Measurements from ENCODE around the gene MARS1. TPM values are rescaled to one million over a fixed set of nuclear protein-coding genes. Genes with fewer than 3 reads are reported as not detected.
"Not testable (repeated sequence)": the region's sequence is repeated elsewhere in the genome, so short reads cannot be mapped to it uniquely, and the experiment has no call there.

Gene MARS1
- total and polyA plus RNA-seq, 2 donors from 2014 or later, result 62.8 to 158 TPM

GRCh38 chr12:57511588-57512325, 23.9 kb downstream of the MARS1 start:
- no peak for DNase-seq
- FAIRE-seq, result no peak
- Histone ChIP-seq H3K9ac (ENCODE audit: low read length in 3 of 3) (no peak overlapping the region), H3K4me1 (ENCODE audit: control insufficient read depth in 2 of 3, insufficient read depth in 2 of 3, low read depth in 1 of 3, low read length in 3 of 3) (no peaks in the 10 kb centered on the region), H3K36me3 (ENCODE audit: control insufficient read depth in 2 of 3, insufficient read depth in 3 of 3, low read length in 3 of 3) (peaks cover 14 to 47% (median 38%) of the 10 kb centered on the region in 3 donors), H3K27ac (ENCODE audit: low read depth in 2 of 2, low read length in 2 of 2) (no peak overlapping the region), H3K4me3 (ENCODE audit: low read length in 3 of 3) (no peak overlapping the region), H3K27me3 (ENCODE audit: control insufficient read depth, insufficient read depth, low read length) (no peaks in the 10 kb centered on the region), H3K9me3 (ENCODE audit: control insufficient read depth in 2 of 3, insufficient read depth in 1 of 3, low read length in 3 of 3) (no peaks in the 10 kb centered on the region)
- intact Hi-C loops (cut with DNase I), result no loop called here
- TF ChIP-seq, protein P1, sequence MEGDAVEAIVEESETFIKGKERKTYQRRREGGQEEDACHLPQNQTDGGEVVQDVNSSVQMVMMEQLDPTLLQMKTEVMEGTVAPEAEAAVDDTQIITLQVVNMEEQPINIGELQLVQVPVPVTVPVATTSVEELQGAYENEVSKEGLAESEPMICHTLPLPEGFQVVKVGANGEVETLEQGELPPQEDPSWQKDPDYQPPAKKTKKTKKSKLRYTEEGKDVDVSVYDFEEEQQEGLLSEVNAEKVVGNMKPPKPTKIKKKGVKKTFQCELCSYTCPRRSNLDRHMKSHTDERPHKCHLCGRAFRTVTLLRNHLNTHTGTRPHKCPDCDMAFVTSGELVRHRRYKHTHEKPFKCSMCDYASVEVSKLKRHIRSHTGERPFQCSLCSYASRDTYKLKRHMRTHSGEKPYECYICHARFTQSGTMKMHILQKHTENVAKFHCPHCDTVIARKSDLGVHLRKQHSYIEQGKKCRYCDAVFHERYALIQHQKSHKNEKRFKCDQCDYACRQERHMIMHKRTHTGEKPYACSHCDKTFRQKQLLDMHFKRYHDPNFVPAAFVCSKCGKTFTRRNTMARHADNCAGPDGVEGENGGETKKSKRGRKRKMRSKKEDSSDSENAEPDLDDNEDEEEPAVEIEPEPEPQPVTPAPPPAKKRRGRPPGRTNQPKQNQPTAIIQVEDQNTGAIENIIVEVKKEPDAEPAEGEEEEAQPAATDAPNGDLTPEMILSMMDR (IDR thresholded peaks at IDR 0.05; ENCODE audit: borderline replicate concordance, extremely low read depth, insufficient read depth), result no peak

GRCh38 chr12:57512665-57513064, 24.8 kb downstream of the MARS1 start:
- TF ChIP-seq, protein P1 (IDR thresholded peaks at IDR 0.05; ENCODE audit: borderline replicate concordance, extremely low read depth, insufficient read depth), result no peak
- intact Hi-C loops (cut with DNase I), result no loop called here
- Histone ChIP-seq H3K27me3 (ENCODE audit: control insufficient read depth, insufficient read depth, low read length) (no peaks in the 10 kb centered on the region), H3K27ac (ENCODE audit: low read depth in 2 of 2, low read length in 2 of 2) (no peak overlapping the region), H3K36me3 (ENCODE audit: control insufficient read depth in 2 of 3, insufficient read depth in 3 of 3, low read length in 3 of 3) (peaks cover 19 to 56% (median 45%) of the 10 kb centered on the region in 3 donors), H3K9me3 (ENCODE audit: control insufficient read depth in 2 of 3, insufficient read depth in 1 of 3, low read length in 3 of 3) (no peaks in the 10 kb centered on the region), H3K4me3 (ENCODE audit: low read length in 3 of 3) (no peak overlapping the region), H3K9ac (ENCODE audit: low read length in 3 of 3) (no peak overlapping the region), H3K4me1 (ENCODE audit: control insufficient read depth in 2 of 3, insufficient read depth in 2 of 3, low read depth in 1 of 3, low read length in 3 of 3) (no peaks in the 10 kb centered on the region)
- no peak for DNase-seq
- FAIRE-seq, result no peak

GRCh38 chr12:57513266-57513665, 25.4 kb downstream of the MARS1 start:
- Histone ChIP-seq H3K9me3 (ENCODE audit: control insufficient read depth in 2 of 3, insufficient read depth in 1 of 3, low read length in 3 of 3) (no peaks in the 10 kb centered on the region), H3K36me3 (ENCODE audit: control insufficient read depth in 2 of 3, insufficient read depth in 3 of 3, low read length in 3 of 3) (peaks cover 19 to 56% (median 45%) of the 10 kb centered on the region in 3 donors), H3K27ac (ENCODE audit: low read depth in 2 of 2, low read length in 2 of 2) (no peak overlapping the region), H3K4me3 (ENCODE audit: low read length in 3 of 3) (no peak overlapping the region), H3K9ac (ENCODE audit: low read length in 3 of 3) (no peak overlapping the region), H3K27me3 (ENCODE audit: control insufficient read depth, insufficient read depth, low read length) (no peaks in the 10 kb centered on the region), H3K4me1 (ENCODE audit: control insufficient read depth in 2 of 3, insufficient read depth in 2 of 3, low read depth in 1 of 3, low read length in 3 of 3) (peaks cover under 1 to 4% (median 2%) of the 10 kb centered on the region in 3 donors)
- intact Hi-C loops (cut with DNase I), result no loop called here
- FAIRE-seq (no peak), DNase-seq (no peak)
- TF ChIP-seq, protein P1 (IDR thresholded peaks at IDR 0.05; ENCODE audit: borderline replicate concordance, extremely low read depth, insufficient read depth), result no peak

DNA sequence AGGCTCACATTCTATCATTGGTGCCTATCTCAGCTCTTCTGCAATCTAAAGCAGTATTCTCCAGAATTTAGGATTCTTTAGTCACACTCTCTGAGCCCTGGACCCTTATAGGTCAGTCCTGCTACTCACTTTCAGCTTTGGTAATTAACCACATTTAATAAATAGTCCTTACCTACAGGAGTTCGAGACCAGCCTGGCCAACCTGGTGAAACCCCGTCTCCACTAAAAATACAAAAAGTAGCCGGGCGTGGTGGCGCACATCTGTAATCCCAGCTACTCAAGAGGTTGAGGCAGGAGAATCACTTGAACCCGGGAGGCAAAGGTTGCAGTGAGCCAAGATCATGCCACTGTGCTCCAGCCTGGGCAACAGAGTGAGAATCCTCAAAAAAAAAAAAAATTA, 25.8 kb downstream of the MARS1 start:
- DNase-seq; H3K4me1 ChIP-seq (ENCODE audit: control insufficient read depth in 2 of 3, insufficient read depth in 2 of 3, low read depth in 1 of 3, low read length in 3 of 3); H3K4me3 ChIP-seq (ENCODE audit: low read length in 3 of 3); H3K9me3 ChIP-seq (ENCODE audit: control insufficient read depth in 2 of 3, insufficient read depth in 1 of 3, low read length in 3 of 3); FAIRE-seq; H3K27ac ChIP-seq (ENCODE audit: low read depth in 2 of 2, low read length in 2 of 2); H3K27me3 ChIP-seq (ENCODE audit: control insufficient read depth, insufficient read depth, low read length); H3K9ac ChIP-seq (ENCODE audit: low read length in 3 of 3); intact Hi-C loops (cut with DNase I): not testable (repeated sequence)
- H3K36me3 ChIP-seq (ENCODE audit: control insufficient read depth in 2 of 3, insufficient read depth in 3 of 3, low read length in 3 of 3), result peaks cover 19 to 56% (median 45%) of the 10 kb centered on the region in 3 donors

GRCh38 chr12:57514246-57514645, 26.4 kb downstream of the MARS1 start:
- H3K27ac ChIP-seq (ENCODE audit: low read depth in 2 of 2, low read length in 2 of 2); H3K4me1 ChIP-seq (ENCODE audit: control insufficient read depth in 2 of 3, insufficient read depth in 2 of 3, low read depth in 1 of 3, low read length in 3 of 3); DNase-seq; FAIRE-seq; H3K27me3 ChIP-seq (ENCODE audit: control insufficient read depth, insufficient read depth, low read length); intact Hi-C loops (cut with DNase I); H3K9me3 ChIP-seq (ENCODE audit: control insufficient read depth in 2 of 3, insufficient read depth in 1 of 3, low read length in 3 of 3); H3K9ac ChIP-seq (ENCODE audit: low read length in 3 of 3); H3K4me3 ChIP-seq (ENCODE audit: low read length in 3 of 3): not testable (repeated sequence)
- H3K36me3 ChIP-seq (ENCODE audit: control insufficient read depth in 2 of 3, insufficient read depth in 3 of 3, low read length in 3 of 3), result peaks cover 19 to 56% (median 45%) of the 10 kb centered on the region in 3 donors

All from kidney (tissue), 14 donors.